ENCODE results near the gene BCL2L2. TPM values are rescaled to one million over a fixed set of nuclear protein-coding genes. Genes with fewer than 3 reads are reported as not detected.

BCL2L2 gene
- total RNA-seq, 4 donors from 2014 or later = 41.5 to 72.2 (median 68.3) TPM

DNA sequence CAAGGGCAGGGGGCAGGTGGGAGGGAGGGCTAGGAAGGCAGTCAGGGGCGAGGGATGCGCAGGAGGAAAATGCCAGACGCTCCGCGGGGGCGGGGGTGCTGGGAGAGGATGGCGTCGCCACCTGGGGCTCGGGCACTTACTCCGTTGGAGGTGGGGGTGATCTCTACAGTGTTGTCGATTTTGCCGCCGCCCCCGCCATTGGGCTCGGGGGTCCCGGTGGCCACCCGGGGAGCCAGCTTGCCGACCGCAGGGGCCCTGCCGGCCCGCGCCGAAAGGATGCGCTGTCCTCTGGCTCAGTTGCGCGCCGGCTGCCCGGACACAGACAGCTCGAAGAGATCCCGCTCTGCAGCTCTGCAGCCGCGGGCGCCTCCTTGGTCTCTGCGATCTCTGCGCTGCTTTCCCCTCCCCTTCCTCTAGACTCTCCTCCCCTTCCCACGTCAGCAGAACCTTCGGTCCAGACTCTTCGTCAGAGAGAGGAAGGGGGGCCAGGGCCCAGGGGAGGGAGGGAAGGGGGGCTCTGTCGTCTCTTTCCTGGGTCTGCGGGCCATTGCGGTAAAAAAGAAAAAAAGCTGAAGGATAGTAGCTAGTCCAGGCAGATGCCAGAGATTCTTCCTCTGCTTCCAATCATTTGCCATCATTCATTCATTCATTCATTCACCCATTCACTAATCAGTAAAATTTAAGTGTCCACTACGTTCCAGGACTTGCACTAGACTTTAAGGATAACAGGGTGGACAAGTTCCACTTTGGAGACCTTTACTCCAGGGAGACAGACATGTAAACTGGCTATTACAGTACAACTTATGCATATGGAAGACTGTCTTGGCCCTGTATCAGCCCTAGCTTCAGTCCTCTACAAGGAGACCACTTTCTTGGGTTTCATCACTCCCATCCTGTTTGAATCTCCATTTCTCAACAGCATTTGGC lies 46.1 kb downstream of the BCL2L2 start, which contains the start of gene SLC22A17:
Gene SLC22A17, minus strand, starts transcription at position 382 of the 927 bp plus-strand sequence.
- DNase-seq (ENCODE audit: low spot score in 2 of 2) = peak; percentile 68 to 91
- TF ChIP-seq, protein P1, sequence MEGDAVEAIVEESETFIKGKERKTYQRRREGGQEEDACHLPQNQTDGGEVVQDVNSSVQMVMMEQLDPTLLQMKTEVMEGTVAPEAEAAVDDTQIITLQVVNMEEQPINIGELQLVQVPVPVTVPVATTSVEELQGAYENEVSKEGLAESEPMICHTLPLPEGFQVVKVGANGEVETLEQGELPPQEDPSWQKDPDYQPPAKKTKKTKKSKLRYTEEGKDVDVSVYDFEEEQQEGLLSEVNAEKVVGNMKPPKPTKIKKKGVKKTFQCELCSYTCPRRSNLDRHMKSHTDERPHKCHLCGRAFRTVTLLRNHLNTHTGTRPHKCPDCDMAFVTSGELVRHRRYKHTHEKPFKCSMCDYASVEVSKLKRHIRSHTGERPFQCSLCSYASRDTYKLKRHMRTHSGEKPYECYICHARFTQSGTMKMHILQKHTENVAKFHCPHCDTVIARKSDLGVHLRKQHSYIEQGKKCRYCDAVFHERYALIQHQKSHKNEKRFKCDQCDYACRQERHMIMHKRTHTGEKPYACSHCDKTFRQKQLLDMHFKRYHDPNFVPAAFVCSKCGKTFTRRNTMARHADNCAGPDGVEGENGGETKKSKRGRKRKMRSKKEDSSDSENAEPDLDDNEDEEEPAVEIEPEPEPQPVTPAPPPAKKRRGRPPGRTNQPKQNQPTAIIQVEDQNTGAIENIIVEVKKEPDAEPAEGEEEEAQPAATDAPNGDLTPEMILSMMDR (IDR thresholded peaks at IDR 0.05) = no peak
- H3K4me3 ChIP-seq (ENCODE audit: low read depth, poor library complexity, severe bottlenecking) = peak within 1 kb of the TSS; percentile 37
- 1% methylated on average over 42 of the region's 42 CpGs for WGBS, 2 donors
- intact Hi-C loops (cut with DNase I; ENCODE audit: low total_unique reads) = no loop called here

DNA sequence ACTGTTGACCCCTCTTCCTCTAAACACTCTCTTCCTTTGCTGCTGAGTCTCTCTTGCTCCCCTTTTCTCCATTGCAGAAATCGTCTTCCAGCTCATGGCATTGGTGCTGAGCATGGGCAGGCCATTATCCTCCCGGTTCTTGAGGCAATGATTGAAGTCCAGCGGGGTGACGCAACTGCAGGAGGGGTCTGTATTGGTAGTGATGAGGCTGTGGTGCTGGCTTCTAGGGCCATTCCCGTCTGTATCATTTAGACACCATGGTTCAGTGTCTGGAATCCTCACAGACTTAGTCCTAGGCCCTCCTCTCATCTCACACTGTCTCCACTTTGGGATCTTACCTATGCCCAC lies 46.8 kb downstream of the BCL2L2 start:
- TF ChIP-seq, protein P1 (IDR thresholded peaks at IDR 0.05) = no peak
- TF ChIP-seq POLR2A (IDR thresholded peaks at IDR 0.05) = no peak
- WGBS, 2 donors = 62 to 72% methylated on average over 5 of the region's 5 CpGs
- intact Hi-C loops (cut with DNase I; ENCODE audit: low total_unique reads) = no loop called here
- H3K4me3 ChIP-seq (ENCODE audit: low read depth, poor library complexity, severe bottlenecking) = no peak overlapping the region
- DNase-seq (ENCODE audit: low spot score in 2 of 2) = peak in 1 of 2 donors; percentile 72

DNA sequence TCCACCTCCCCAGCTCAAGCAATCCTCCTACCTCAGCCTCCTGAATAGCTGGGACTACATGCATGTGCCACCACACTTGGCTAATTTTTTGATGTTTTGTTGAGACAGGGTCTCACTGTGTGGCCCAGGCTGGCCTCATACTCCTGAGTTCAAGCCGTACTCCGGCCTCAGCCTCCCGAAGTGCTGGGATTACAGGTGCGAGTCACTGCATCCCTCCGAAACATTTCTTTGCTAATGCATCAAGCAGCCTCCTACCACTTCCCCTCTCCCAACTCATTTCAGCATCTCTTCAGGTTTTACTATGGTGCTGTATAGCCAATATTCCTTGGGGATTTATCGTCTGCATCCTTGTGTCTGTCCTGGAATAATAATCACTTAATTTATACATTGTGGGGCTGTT lies 48.4 kb downstream of the BCL2L2 start:
- intact Hi-C loops (cut with DNase I; ENCODE audit: low total_unique reads) = no loop called here
- 78 to 85% methylated on average over 6 of the region's 6 CpGs for WGBS, 2 donors
- peak in 1 of 2 donors; percentile 48 for DNase-seq (ENCODE audit: low spot score in 2 of 2)
- H3K4me3 ChIP-seq (ENCODE audit: low read depth, poor library complexity, severe bottlenecking) = no peak overlapping the region
- no peak for TF ChIP-seq POLR2A (IDR thresholded peaks at IDR 0.05)
- TF ChIP-seq, protein P1 (IDR thresholded peaks at IDR 0.05) = no peak

DNA sequence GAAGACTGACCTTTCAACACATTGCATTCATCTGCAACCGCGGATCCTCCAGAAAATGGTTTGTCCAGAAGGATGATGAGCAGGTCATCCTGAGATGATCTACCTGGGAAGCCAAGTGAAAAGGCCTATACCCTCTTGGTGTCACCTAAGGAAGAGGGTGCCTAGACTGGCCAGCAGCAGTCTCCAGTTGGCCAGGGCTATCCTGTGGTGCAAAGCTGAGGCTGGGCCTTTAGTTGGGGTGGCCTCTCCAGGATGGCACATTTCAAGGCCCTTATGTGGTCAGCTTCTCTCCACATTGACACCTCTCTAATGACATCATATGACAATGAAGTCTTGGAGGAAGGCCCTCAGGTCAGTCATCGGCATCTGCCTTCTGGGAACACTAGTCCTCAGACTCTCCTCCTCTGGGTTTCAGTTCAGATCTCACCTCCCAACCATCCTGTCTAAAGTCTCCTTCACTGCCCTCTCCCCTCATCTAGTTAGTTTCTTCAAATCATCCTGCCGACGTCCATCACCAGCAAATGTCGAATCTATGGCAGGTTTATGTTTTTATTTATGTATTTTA lies 49.3 kb downstream of the BCL2L2 start:
- 76 to 84% methylated on average over 6 of the region's 6 CpGs for WGBS, 2 donors
- DNase-seq (ENCODE audit: low spot score in 2 of 2) = peak in 1 of 2 donors; percentile 53
- H3K4me3 ChIP-seq (ENCODE audit: low read depth, poor library complexity, severe bottlenecking) = no peak overlapping the region
- TF ChIP-seq, protein P1 (IDR thresholded peaks at IDR 0.05) = no peak
- no peak for TF ChIP-seq POLR2A (IDR thresholded peaks at IDR 0.05)
- intact Hi-C loops (cut with DNase I; ENCODE audit: low total_unique reads) = no loop called here

DNA sequence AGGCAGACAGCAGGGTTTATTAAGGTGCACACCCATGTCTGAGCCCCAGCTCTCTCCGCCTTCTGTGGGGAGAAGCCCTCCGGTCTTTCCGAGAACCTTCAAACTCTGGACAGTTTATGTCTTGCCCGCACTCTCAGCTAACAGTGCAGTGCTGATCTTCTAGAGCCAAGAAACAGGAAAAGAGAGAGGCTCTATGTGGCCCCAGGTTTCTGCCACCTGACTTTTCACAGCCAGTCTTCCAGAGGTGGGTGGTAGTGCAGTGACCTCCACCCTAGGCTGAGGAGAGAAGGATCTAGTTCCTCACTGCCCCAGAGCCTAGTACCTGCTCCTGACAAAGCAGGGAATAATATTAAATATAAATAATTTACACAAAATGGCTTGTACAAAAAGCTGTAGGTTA lies 50.0 kb downstream of the BCL2L2 start:
- TF ChIP-seq, protein P1 (IDR thresholded peaks at IDR 0.05) = no peak
- no peak for TF ChIP-seq POLR2A (IDR thresholded peaks at IDR 0.05)
- intact Hi-C loops (cut with DNase I; ENCODE audit: low total_unique reads) = no loop called here
- no peak overlapping the region for H3K4me3 ChIP-seq (ENCODE audit: low read depth, poor library complexity, severe bottlenecking)
- DNase-seq (ENCODE audit: low spot score in 2 of 2) = peak in 1 of 2 donors; percentile 42
- WGBS, 2 donors = 85 to 88% methylated on average over 4 of the region's 4 CpGs
